Brain pericyte (primary cell): ENCODE data around the gene SLC12A3.

Experiments used
- DNase-seq: peaks from one replicate; pipeline ENCODE4 v3.0.0-alpha.2; 2012; ENCODE audit warnings: low read depth, low spot score

The SLC12A3 gene

GRCh38 chr16:56939801-56940200 is 74.8 kb downstream of the SLC12A3 start:
- no peak for DNase-seq

GRCh38 chr16:56941092-56941491 is 76.1 kb downstream of the SLC12A3 start:
- DNase-seq = no peak

- DNase-seq = no peak
These were observed 76.9 kb downstream of the SLC12A3 start for GRCh38 chr16:56941856-56942331.

GRCh38 chr16:56943761-56944375 is 78.9 kb downstream of the SLC12A3 start:
- DNase-seq = no peak

- no peak for DNase-seq
These were observed 80.2 kb downstream of the SLC12A3 start for GRCh38 chr16:56944954-56945839.

GRCh38 chr16:56945847-56946527 is 81.0 kb downstream of the SLC12A3 start:
- DNase-seq = no peak

GRCh38 chr16:56946767-56947603 is 82.0 kb downstream of the SLC12A3 start:
- no peak for DNase-seq

- no peak for DNase-seq
These were observed 82.6 kb downstream of the SLC12A3 start for GRCh38 chr16:56947604-56947995.

GRCh38 chr16:56948234-56948633 is 83.2 kb downstream of the SLC12A3 start:
- DNase-seq = no peak

GRCh38 chr16:56950051-56950450 is 85.0 kb downstream of the SLC12A3 start:
- DNase-seq = no peak

- DNase-seq = no peak
These were observed 85.4 kb downstream of the SLC12A3 start for GRCh38 chr16:56950455-56950854.

GRCh38 chr16:56950881-56951771 is 86.1 kb downstream of the SLC12A3 start:
- DNase-seq = no peak

- no peak for DNase-seq
These were observed 88.0 kb downstream of the SLC12A3 start for GRCh38 chr16:56953006-56953405.

- no peak for DNase-seq
These were observed 91.1 kb downstream of the SLC12A3 start for GRCh38 chr16:56956076-56956475.

- DNase-seq = no peak
These were observed 91.7 kb downstream of the SLC12A3 start for GRCh38 chr16:56956756-56957155.

GRCh38 chr16:56960681-56961281 is 95.8 kb downstream of the SLC12A3 start:
- DNase-seq = no peak

GRCh38 chr16:56961386-56961785 is 96.4 kb downstream of the SLC12A3 start:
- no peak for DNase-seq

GRCh38 chr16:56961851-56962281 is 96.9 kb downstream of the SLC12A3 start, which contains the start of gene CETP:
Gene CETP (plus strand): TSS chr16:56961950. CDS start chr16:56961980, 30 bp downstream.
- DNase-seq = no peak

- DNase-seq = no peak
These were observed 99.5 kb downstream of the SLC12A3 start for GRCh38 chr16:56964243-56965148.
